ENCODE measurements around the gene IL23A. TPM values are rescaled to one million over a fixed set of nuclear protein-coding genes. Genes with fewer than 3 reads are reported as not detected.

The IL23A gene
- total and polyA plus RNA-seq, 2 of the 13 experiments (the other 11 are each of a cell fraction or from before 2014, with no cell fraction given), result 0.33 to 0.35 TPM

DNA sequence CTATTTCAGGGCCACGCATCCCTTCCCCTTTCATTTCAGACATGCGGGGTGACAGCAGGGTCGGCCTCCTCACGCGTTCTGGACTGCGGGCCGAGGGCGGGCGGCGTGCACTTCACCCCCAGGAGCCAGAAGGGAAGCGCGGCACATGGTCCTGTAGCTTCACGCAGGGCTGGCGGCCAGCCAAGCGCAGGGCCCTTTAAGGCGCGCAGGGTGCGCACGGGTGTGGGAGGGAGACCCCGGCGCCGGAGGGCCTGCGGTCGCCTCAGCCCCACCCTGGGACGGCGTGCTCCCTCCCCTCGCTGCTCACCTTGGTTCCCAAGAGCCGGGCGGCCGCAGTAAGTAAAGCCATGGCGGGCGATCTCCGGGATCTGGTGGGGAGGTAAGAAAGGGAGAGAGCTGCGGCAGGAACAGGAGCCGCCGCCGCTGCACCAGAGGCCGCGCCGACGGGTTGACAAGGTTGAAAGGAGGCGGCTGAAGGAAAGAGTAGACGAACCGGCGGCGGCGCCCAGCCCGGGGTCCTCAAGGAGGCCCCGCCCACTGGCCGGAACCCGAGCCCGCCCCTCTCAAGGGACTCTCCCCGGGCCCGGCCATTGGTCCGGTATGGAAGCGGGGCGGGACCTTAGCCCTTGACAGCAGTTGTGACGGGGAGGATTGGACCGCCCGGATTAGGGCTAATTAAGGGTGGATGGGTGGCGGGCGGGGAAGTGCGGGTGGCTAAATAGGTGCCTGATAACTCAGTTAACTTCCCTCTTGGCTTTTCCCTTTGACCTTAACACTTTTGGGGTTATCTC, 38.6 kb upstream of the IL23A start, which contains the start of gene CS (continued):
- TF ChIP-seq, protein P1, sequence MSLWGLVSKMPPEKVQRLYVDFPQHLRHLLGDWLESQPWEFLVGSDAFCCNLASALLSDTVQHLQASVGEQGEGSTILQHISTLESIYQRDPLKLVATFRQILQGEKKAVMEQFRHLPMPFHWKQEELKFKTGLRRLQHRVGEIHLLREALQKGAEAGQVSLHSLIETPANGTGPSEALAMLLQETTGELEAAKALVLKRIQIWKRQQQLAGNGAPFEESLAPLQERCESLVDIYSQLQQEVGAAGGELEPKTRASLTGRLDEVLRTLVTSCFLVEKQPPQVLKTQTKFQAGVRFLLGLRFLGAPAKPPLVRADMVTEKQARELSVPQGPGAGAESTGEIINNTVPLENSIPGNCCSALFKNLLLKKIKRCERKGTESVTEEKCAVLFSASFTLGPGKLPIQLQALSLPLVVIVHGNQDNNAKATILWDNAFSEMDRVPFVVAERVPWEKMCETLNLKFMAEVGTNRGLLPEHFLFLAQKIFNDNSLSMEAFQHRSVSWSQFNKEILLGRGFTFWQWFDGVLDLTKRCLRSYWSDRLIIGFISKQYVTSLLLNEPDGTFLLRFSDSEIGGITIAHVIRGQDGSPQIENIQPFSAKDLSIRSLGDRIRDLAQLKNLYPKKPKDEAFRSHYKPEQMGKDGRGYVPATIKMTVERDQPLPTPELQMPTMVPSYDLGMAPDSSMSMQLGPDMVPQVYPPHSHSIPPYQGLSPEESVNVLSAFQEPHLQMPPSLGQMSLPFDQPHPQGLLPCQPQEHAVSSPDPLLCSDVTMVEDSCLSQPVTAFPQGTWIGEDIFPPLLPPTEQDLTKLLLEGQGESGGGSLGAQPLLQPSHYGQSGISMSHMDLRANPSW (CRISPR knock-in tag; IDR thresholded peaks at IDR 0.05; ENCODE audit: borderline replicate concordance), result no peak
- TF ChIP-seq ESRRA (CRISPR knock-in tag; IDR thresholded peaks at IDR 0.05; ENCODE audit: low read depth) (peak; percentile 60), ZNF530 (CRISPR knock-in tag; IDR thresholded peaks at IDR 0.05; ENCODE audit: low read depth) (no peak), SOX13 (IDR thresholded peaks at IDR 0.05) (no peak), SOX13 (CRISPR knock-in tag; conservative IDR thresholded peaks at IDR 0.05 in 1 of 2, IDR thresholded peaks at IDR 0.05 in 1 of 2) (no peak), KDM3A (CRISPR knock-in tag; IDR thresholded peaks at IDR 0.05; ENCODE audit: low read depth) (no peak), PHB2 (IDR thresholded peaks at IDR 0.05; ENCODE audit: partially characterized antibody) (no peak), MEF2D (CRISPR knock-in tag; IDR thresholded peaks at IDR 0.05) (no peak), ZNF124 (CRISPR knock-in tag; IDR thresholded peaks at IDR 0.05) (no peak), MIER2 (CRISPR knock-in tag; IDR thresholded peaks at IDR 0.05) (no peak), REXO4 (CRISPR knock-in tag; IDR thresholded peaks at IDR 0.05; ENCODE audit: borderline replicate concordance) (no peak)
- TF ChIP-seq, protein P2, sequence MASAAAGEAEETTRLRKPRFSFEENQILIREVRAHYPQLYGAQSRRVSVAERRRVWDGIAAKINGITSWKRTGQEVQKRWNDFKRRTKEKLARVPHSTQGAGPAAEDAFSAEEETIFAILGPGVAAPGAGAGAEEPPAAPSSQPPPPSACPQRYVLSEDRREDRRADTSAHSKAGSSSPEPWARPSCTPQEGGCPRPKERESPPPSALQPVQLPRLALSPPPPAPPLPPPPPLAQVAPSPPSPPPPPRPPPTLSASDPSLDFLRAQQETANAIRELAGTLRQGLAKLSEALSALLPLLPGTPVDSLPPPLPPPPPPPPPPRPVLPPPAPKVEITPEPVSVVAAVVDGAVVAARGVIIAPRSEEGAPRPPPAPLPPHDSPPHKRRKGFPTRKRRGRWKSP (CRISPR knock-in tag; IDR thresholded peaks at IDR 0.05), result peak; percentile 62
- TF ChIP-seq, protein P3, sequence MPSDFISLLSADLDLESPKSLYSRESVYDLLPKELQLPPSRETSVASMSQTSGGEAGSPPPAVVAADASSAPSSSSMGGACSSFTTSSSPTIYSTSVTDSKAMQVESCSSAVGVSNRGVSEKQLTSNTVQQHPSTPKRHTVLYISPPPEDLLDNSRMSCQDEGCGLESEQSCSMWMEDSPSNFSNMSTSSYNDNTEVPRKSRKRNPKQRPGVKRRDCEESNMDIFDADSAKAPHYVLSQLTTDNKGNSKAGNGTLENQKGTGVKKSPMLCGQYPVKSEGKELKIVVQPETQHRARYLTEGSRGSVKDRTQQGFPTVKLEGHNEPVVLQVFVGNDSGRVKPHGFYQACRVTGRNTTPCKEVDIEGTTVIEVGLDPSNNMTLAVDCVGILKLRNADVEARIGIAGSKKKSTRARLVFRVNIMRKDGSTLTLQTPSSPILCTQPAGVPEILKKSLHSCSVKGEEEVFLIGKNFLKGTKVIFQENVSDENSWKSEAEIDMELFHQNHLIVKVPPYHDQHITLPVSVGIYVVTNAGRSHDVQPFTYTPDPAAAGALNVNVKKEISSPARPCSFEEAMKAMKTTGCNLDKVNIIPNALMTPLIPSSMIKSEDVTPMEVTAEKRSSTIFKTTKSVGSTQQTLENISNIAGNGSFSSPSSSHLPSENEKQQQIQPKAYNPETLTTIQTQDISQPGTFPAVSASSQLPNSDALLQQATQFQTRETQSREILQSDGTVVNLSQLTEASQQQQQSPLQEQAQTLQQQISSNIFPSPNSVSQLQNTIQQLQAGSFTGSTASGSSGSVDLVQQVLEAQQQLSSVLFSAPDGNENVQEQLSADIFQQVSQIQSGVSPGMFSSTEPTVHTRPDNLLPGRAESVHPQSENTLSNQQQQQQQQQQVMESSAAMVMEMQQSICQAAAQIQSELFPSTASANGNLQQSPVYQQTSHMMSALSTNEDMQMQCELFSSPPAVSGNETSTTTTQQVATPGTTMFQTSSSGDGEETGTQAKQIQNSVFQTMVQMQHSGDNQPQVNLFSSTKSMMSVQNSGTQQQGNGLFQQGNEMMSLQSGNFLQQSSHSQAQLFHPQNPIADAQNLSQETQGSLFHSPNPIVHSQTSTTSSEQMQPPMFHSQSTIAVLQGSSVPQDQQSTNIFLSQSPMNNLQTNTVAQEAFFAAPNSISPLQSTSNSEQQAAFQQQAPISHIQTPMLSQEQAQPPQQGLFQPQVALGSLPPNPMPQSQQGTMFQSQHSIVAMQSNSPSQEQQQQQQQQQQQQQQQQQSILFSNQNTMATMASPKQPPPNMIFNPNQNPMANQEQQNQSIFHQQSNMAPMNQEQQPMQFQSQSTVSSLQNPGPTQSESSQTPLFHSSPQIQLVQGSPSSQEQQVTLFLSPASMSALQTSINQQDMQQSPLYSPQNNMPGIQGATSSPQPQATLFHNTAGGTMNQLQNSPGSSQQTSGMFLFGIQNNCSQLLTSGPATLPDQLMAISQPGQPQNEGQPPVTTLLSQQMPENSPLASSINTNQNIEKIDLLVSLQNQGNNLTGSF (CRISPR knock-in tag; IDR thresholded peaks at IDR 0.05), result no peak
- TF ChIP-seq, protein P4, sequence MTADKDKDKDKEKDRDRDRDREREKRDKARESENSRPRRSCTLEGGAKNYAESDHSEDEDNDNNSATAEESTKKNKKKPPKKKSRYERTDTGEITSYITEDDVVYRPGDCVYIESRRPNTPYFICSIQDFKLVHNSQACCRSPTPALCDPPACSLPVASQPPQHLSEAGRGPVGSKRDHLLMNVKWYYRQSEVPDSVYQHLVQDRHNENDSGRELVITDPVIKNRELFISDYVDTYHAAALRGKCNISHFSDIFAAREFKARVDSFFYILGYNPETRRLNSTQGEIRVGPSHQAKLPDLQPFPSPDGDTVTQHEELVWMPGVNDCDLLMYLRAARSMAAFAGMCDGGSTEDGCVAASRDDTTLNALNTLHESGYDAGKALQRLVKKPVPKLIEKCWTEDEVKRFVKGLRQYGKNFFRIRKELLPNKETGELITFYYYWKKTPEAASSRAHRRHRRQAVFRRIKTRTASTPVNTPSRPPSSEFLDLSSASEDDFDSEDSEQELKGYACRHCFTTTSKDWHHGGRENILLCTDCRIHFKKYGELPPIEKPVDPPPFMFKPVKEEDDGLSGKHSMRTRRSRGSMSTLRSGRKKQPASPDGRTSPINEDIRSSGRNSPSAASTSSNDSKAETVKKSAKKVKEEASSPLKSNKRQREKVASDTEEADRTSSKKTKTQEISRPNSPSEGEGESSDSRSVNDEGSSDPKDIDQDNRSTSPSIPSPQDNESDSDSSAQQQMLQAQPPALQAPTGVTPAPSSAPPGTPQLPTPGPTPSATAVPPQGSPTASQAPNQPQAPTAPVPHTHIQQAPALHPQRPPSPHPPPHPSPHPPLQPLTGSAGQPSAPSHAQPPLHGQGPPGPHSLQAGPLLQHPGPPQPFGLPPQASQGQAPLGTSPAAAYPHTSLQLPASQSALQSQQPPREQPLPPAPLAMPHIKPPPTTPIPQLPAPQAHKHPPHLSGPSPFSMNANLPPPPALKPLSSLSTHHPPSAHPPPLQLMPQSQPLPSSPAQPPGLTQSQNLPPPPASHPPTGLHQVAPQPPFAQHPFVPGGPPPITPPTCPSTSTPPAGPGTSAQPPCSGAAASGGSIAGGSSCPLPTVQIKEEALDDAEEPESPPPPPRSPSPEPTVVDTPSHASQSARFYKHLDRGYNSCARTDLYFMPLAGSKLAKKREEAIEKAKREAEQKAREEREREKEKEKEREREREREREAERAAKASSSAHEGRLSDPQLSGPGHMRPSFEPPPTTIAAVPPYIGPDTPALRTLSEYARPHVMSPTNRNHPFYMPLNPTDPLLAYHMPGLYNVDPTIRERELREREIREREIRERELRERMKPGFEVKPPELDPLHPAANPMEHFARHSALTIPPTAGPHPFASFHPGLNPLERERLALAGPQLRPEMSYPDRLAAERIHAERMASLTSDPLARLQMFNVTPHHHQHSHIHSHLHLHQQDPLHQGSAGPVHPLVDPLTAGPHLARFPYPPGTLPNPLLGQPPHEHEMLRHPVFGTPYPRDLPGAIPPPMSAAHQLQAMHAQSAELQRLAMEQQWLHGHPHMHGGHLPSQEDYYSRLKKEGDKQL (CRISPR knock-in tag; IDR thresholded peaks at IDR 0.05; ENCODE audit: low read depth), result no peak

Data from HepG2 (cell line).